IPS-18a (cell line): ENCODE measurements around the gene LILRA6.

Experiments
- H3K27ac ChIP-seq: one replicate; pipeline ENCODE4 v1.5.1; 2013; ENCODE audit warnings: low read length
- H3K27me3 ChIP-seq: one replicate; pipeline ENCODE4 v1.6.1; 2013; ENCODE audit warnings: mild to moderate bottlenecking, low read length; ENCODE audit not compliant: control insufficient read depth, insufficient read depth
- H3K36me3 ChIP-seq: one replicate; pipeline ENCODE4 v1.6.1; 2013; ENCODE audit warnings: low read depth, low read length; ENCODE audit not compliant: control insufficient read depth
- H3K4me1 ChIP-seq: one replicate; pipeline ENCODE4 v1.6.1; 2013; ENCODE audit warnings: low read depth, low read length; ENCODE audit not compliant: control insufficient read depth
- H3K4me3 ChIP-seq: one replicate; pipeline ENCODE4 v1.5.1; 2013; ENCODE audit warnings: low read length
- H3K9ac ChIP-seq: one replicate; pipeline ENCODE4 v1.6.1; 2013; ENCODE audit warnings: mild to moderate bottlenecking, low read length, moderate library complexity
- H3K9me3 ChIP-seq: one replicate; pipeline ENCODE4 v1.6.1; 2013; ENCODE audit warnings: low read depth, low read length; ENCODE audit not compliant: control insufficient read depth

LILRA6 gene

GRCh38 chr19:54262066-54262465 is 19.5 kb upstream of the LILRA6 start:
- Histone ChIP-seq H3K9ac (no peak overlapping the region), H3K4me1 (no peaks in the 10 kb centered on the region), H3K27me3 (no peaks in the 10 kb centered on the region), H3K36me3 (no peaks in the 10 kb centered on the region), H3K27ac (no peak overlapping the region), H3K9me3 (no peaks in the 10 kb centered on the region), H3K4me3 (no peak overlapping the region)

GRCh38 chr19:54257116-54257480 is 14.5 kb upstream of the LILRA6 start, which contains the start of gene LILRB5:
LILRB5 (minus strand) TSS chr19:54257273; CDS start chr19:54257193, 80 bp downstream.
- Histone ChIP-seq H3K27ac (no peak within 1 kb of the TSS), H3K36me3 (no peaks in the 10 kb centered on the region), H3K27me3 (no peaks in the 10 kb centered on the region), H3K9me3 (no peaks in the 10 kb centered on the region), H3K4me3 (no peak within 1 kb of the TSS), H3K9ac (no peak within 1 kb of the TSS), H3K4me1 (no peaks in the 10 kb centered on the region)

- H3K4me1 ChIP-seq: no peaks in the 10 kb centered on the region
- H3K9ac ChIP-seq: no peak overlapping the region
- H3K27ac ChIP-seq: no peak overlapping the region
- no peaks in the 10 kb centered on the region for H3K9me3 ChIP-seq
- H3K4me3 ChIP-seq: no peak overlapping the region
- H3K36me3 ChIP-seq: no peaks in the 10 kb centered on the region
- H3K27me3 ChIP-seq: no peaks in the 10 kb centered on the region
Measured at GRCh38 chr19:54256250-54257115, 13.9 kb upstream of the LILRA6 start.

GRCh38 chr19:54255105-54255775 is 12.7 kb upstream of the LILRA6 start:
- Histone ChIP-seq H3K27me3 (no peaks in the 10 kb centered on the region), H3K36me3 (no peaks in the 10 kb centered on the region), H3K27ac (no peak overlapping the region), H3K9me3 (no peaks in the 10 kb centered on the region), H3K4me3 (no peak overlapping the region), H3K9ac (no peak overlapping the region), H3K4me1 (no peaks in the 10 kb centered on the region)

- Histone ChIP-seq H3K9ac (no peak overlapping the region), H3K4me1 (no peaks in the 10 kb centered on the region), H3K4me3 (no peak overlapping the region), H3K27me3 (no peaks in the 10 kb centered on the region), H3K36me3 (no peaks in the 10 kb centered on the region), H3K9me3 (no peaks in the 10 kb centered on the region), H3K27ac (no peak overlapping the region)
Measured at GRCh38 chr19:54254195-54254906, 11.8 kb upstream of the LILRA6 start.

GRCh38 chr19:54253331-54254194 is 11.0 kb upstream of the LILRA6 start:
- no peak overlapping the region for H3K9ac ChIP-seq
- H3K36me3 ChIP-seq: no peaks in the 10 kb centered on the region
- H3K27me3 ChIP-seq: no peaks in the 10 kb centered on the region
- no peaks in the 10 kb centered on the region for H3K9me3 ChIP-seq
- H3K4me1 ChIP-seq: no peaks in the 10 kb centered on the region
- no peak overlapping the region for H3K4me3 ChIP-seq
- no peak overlapping the region for H3K27ac ChIP-seq

- H3K9ac ChIP-seq: no peak overlapping the region
- H3K27ac ChIP-seq: no peak overlapping the region
- H3K36me3 ChIP-seq: no peaks in the 10 kb centered on the region
- no peak overlapping the region for H3K4me3 ChIP-seq
- H3K4me1 ChIP-seq: no peaks in the 10 kb centered on the region
- H3K27me3 ChIP-seq: no peaks in the 10 kb centered on the region
- no peaks in the 10 kb centered on the region for H3K9me3 ChIP-seq
Measured at GRCh38 chr19:54252845-54253244, 10.3 kb upstream of the LILRA6 start.

- no peak overlapping the region for H3K27ac ChIP-seq
- H3K9ac ChIP-seq: no peak overlapping the region
- no peaks in the 10 kb centered on the region for H3K27me3 ChIP-seq
- no peak overlapping the region for H3K4me3 ChIP-seq
- no peaks in the 10 kb centered on the region for H3K4me1 ChIP-seq
- no peaks in the 10 kb centered on the region for H3K36me3 ChIP-seq
- H3K9me3 ChIP-seq: no peaks in the 10 kb centered on the region
Measured at GRCh38 chr19:54252243-54252642, 9.7 kb upstream of the LILRA6 start.

GRCh38 chr19:54248016-54248601 is 5.5 kb upstream of the LILRA6 start:
- H3K9me3 ChIP-seq: no peaks in the 10 kb centered on the region
- H3K4me1 ChIP-seq: no peaks in the 10 kb centered on the region
- no peak overlapping the region for H3K27ac ChIP-seq
- H3K36me3 ChIP-seq: no peaks in the 10 kb centered on the region
- H3K4me3 ChIP-seq: no peak overlapping the region
- H3K27me3 ChIP-seq: no peaks in the 10 kb centered on the region
- no peak overlapping the region for H3K9ac ChIP-seq

GRCh38 chr19:54247106-54247930 is 4.7 kb upstream of the LILRA6 start:
- H3K4me3 ChIP-seq: no peak overlapping the region
- no peak overlapping the region for H3K27ac ChIP-seq
- H3K9ac ChIP-seq: no peak overlapping the region
- H3K9me3 ChIP-seq: no peaks in the 10 kb centered on the region
- H3K4me1 ChIP-seq: no peaks in the 10 kb centered on the region
- H3K27me3 ChIP-seq: no peaks in the 10 kb centered on the region
- H3K36me3 ChIP-seq: no peaks in the 10 kb centered on the region
